SK-N-SH (cell line): ENCODE data around the gene HYAL3. TPM values are rescaled to one million over a fixed set of nuclear protein-coding genes. Genes with fewer than 3 reads are reported as not detected.

Experiments used
- CTCF ChIA-PET: fragments of 300-600, 350-600 bp; formaldehyde crosslinking; extraction: SDS; loops from one replicate; lab custom pipeline; 2021; lab: Yijun Ruan, JAX
- POLR2A ChIA-PET: fragments of 350-600 bp; sonication (Branson Sonifier 250); formaldehyde crosslinking; extraction: SDS; loops from one replicate; lab custom pipeline; 2020; ENCODE audit warnings: antibody characterized with exemption, inconsistent platforms; lab: Yijun Ruan, JAX
- DNase-seq: peaks from one replicate; pipeline ENCODE4 v3.0.0; 2012
- H2AFZ ChIP-seq: fragments of 200-600 bp; sonication (generic); 2 replicates; pipeline ENCODE4 v1.8.1; 2016; ENCODE audit warnings: antibody characterized with exemption, mild to moderate bottlenecking, low read depth
- H3F3A ChIP-seq: fragments of 200-600 bp; sonication (generic); replicated peaks from 2 replicates; pipeline ENCODE3; 2016; ENCODE audit warnings: antibody characterized with exemption, mild to moderate bottlenecking; ENCODE audit not compliant: insufficient read depth
- H3K27ac ChIP-seq, 2 experiments: fragments of 200-500 bp in 1 of 2; fragments of 200-600 bp in 1 of 2; sonication (Bioruptor generic) in 1 of 2; sonication (generic), shearing (Covaris generic) in 1 of 2; 2 replicates each; pipeline versions ENCODE4 v1.5.1 to v1.6.1; 2014 to 2016; ENCODE audit warnings: low read depth in 2 of 2, inconsistent platforms in 1 of 2, low read length in 1 of 2, mild to moderate bottlenecking in 1 of 2, mixed read lengths in 1 of 2
- H3K27me3 ChIP-seq: fragments of 200-600 bp; sonication (generic), shearing (Covaris generic); 2 replicates; pipeline ENCODE4 v1.6.1; 2016; ENCODE audit warnings: mixed run types; ENCODE audit not compliant: insufficient read depth
- H3K36me3 ChIP-seq, 2 experiments: fragments of 200-500 bp in 1 of 2; fragments of 200-600 bp in 1 of 2; sonication (Bioruptor generic) in 1 of 2; sonication (generic) in 1 of 2; replicated peaks in 1 of 2; 2 replicates each; pipeline versions ENCODE3 to v1.5.1; 2014 to 2016; ENCODE audit warnings: low read length in 1 of 2, mild to moderate bottlenecking in 1 of 2; ENCODE audit not compliant: insufficient read depth in 2 of 2, control insufficient read depth in 1 of 2
- H3K4me1 ChIP-seq, 2 experiments: fragments of 200-500 bp in 1 of 2; fragments of 200-600 bp in 1 of 2; sonication (Bioruptor generic) in 1 of 2; sonication (generic), shearing (Covaris generic) in 1 of 2; 2 replicates each; pipeline versions ENCODE4 v1.5.1 to v1.6.1; 2014 to 2016; ENCODE audit warnings: low read depth in 1 of 2, low read length in 1 of 2, mixed run types in 1 of 2; ENCODE audit not compliant: insufficient read depth in 2 of 2, control insufficient read depth in 1 of 2
- H3K4me2 ChIP-seq: fragments of 200-600 bp; sonication (generic), shearing (Covaris generic); 2 replicates; pipeline ENCODE4 v1.6.1; 2017; ENCODE audit warnings: mixed run types
- H3K4me3 ChIP-seq, 2 experiments: fragments of 200-500 bp in 1 of 2; fragments of 200-600 bp in 1 of 2; sonication (Bioruptor generic) in 1 of 2; sonication (generic), shearing (Covaris generic) in 1 of 2; 2 replicates each; pipeline versions ENCODE4 v1.5.1 to v1.8.1; 2014 to 2016; ENCODE audit warnings: low read depth in 2 of 2, inconsistent platforms in 1 of 2, low read length in 1 of 2, mild to moderate bottlenecking in 1 of 2, mixed read lengths in 1 of 2, moderate library complexity in 1 of 2
- H3K79me2 ChIP-seq: fragments of 200-600 bp; sonication (generic); 2 replicates; pipeline ENCODE4 v1.8.1; 2017; ENCODE audit warnings: mild to moderate bottlenecking; ENCODE audit not compliant: insufficient read depth
- H3K9ac ChIP-seq: fragments of 200-600 bp; sonication (generic); 2 replicates; pipeline ENCODE4 v1.6.1; 2017; ENCODE audit warnings: mixed run types
- H3K9me2 ChIP-seq: fragments of 200-600 bp; sonication (generic); 2 replicates; pipeline ENCODE4 v1.6.1; 2017; ENCODE audit warnings: mixed run types
- H3K9me3 ChIP-seq: fragments of 200-600 bp; sonication (generic); 2 replicates; pipeline ENCODE4 v1.6.1; 2017; ENCODE audit warnings: mixed run types, mild to moderate bottlenecking, moderate library complexity
- H4K20me1 ChIP-seq: fragments of 200-600 bp; sonication (generic); 2 replicates; pipeline ENCODE4 v1.6.1; 2017; ENCODE audit warnings: mild to moderate bottlenecking, mixed run types; ENCODE audit not compliant: insufficient read depth
- CHD2 ChIP-seq: fragments of 150-350 bp; IDR thresholded peaks from 2 replicates; pipeline ENCODE4 v1.6.1; 2018; ENCODE audit warnings: low read length; ENCODE audit not compliant: partially characterized antibody
- EP300 ChIP-seq, 2 experiments: IDR thresholded peaks; 2 replicates each; pipeline versions ENCODE4 v1.4.0 to v1.6.1; 2012; ENCODE audit warnings: borderline replicate concordance in 1 of 2, low read depth in 1 of 2, low read length in 1 of 2
- FOSL2 ChIP-seq: IDR thresholded peaks from 2 replicates; pipeline ENCODE4 v1.4.0; 2012; ENCODE audit warnings: low read depth, mild to moderate bottlenecking, moderate library complexity, borderline replicate concordance
- FOXJ3 ChIP-seq: sonication (generic); formaldehyde crosslinking; IDR thresholded peaks from 2 replicates; pipeline ENCODE4 v1.5.1; 2020; ENCODE audit warnings: mild to moderate bottlenecking, missing genetic modification reagents
- GABPA ChIP-seq: IDR thresholded peaks from 2 replicates; pipeline ENCODE4 v1.4.0; 2012; ENCODE audit warnings: low read depth, mild to moderate bottlenecking
- MEF2A ChIP-seq: IDR thresholded peaks from 2 replicates; pipeline ENCODE4 v1.4.0; 2012; ENCODE audit warnings: low read depth, borderline replicate concordance
- NRF1 ChIP-seq: IDR thresholded peaks from 2 replicates; pipeline ENCODE4 v1.6.1; 2012; ENCODE audit warnings: low read depth, mild to moderate bottlenecking, low read length
- RAD21 ChIP-seq: IDR thresholded peaks from 2 replicates; pipeline ENCODE4 v1.6.1; 2012; ENCODE audit warnings: mild to moderate bottlenecking, low read length
- RCOR1 ChIP-seq: fragments of 150-350 bp; IDR thresholded peaks from 2 replicates; pipeline ENCODE4 v1.6.1; 2017; ENCODE audit warnings: antibody characterized with exemption, low read length
- RFX5 ChIP-seq: IDR thresholded peaks from 2 replicates; pipeline ENCODE4 v1.6.1; 2012; ENCODE audit warnings: mild to moderate bottlenecking, improper control_type of control experiment, low read length
- TCF12 ChIP-seq: IDR thresholded peaks from 2 replicates; pipeline ENCODE4 v1.4.0; 2012
- TEAD4 ChIP-seq: IDR thresholded peaks from 2 replicates; pipeline ENCODE4 v1.4.0; 2012; ENCODE audit warnings: mild to moderate bottlenecking, borderline replicate concordance; ENCODE audit not compliant: insufficient read depth
- YY1 ChIP-seq: IDR thresholded peaks from 2 replicates; pipeline ENCODE4 v1.4.0; 2012; ENCODE audit warnings: low read depth, mild to moderate bottlenecking
- WGBS: methylation state at CpG from one replicate; pipeline ENCODE4 v1.1.6; 2017; ENCODE audit warnings: low lambda C conversion rate; 5-methylcytosine and 5-hydroxymethylcytosine counted together
- polyA plus RNA-seq, 3 experiments: library from polyadenylated mRNA; depleted of rRNA; stranded (reverse); fragments of >200 nt; gene quantifications; 2 replicates each; pipeline ENCODE4 v1.2.3, GENCODE V29; 2012
- TF ChIP-seq, protein P1 (sequence below): IDR thresholded peaks from 2 replicates; pipeline ENCODE4 v1.4.0; 2012; ENCODE audit warnings: low read depth, borderline replicate concordance
- TF ChIP-seq, protein P2 (sequence below): IDR thresholded peaks from 2 replicates; pipeline ENCODE4 v1.4.0; 2012; ENCODE audit warnings: low read depth, borderline replicate concordance
- TF ChIP-seq, protein P3 (sequence below): fragments of 150-350 bp; IDR thresholded peaks from 2 replicates; pipeline ENCODE4 v1.6.1; 2016; ENCODE audit warnings: mild to moderate bottlenecking, low read depth, low read length
- TF ChIP-seq, protein P4 (sequence below): fragments of 200-600 bp; sonication (generic); IDR thresholded peaks from 2 replicates; pipeline ENCODE4 v1.6.1; 2017; ENCODE audit warnings: antibody characterized with exemption, mild to moderate bottlenecking, moderate library complexity
- TF ChIP-seq, protein P5 (sequence below): IDR thresholded peaks from 2 replicates; pipeline ENCODE4 v1.4.0; 2012; ENCODE audit warnings: low read depth
- TF ChIP-seq, protein P6 (sequence below): IDR thresholded peaks from 2 replicates; pipeline ENCODE4; 2012

Gene HYAL3
- polyA plus RNA-seq, 1 of the 3 experiments (the other 2 are of a cell fraction): 7.8 TPM

DNA sequence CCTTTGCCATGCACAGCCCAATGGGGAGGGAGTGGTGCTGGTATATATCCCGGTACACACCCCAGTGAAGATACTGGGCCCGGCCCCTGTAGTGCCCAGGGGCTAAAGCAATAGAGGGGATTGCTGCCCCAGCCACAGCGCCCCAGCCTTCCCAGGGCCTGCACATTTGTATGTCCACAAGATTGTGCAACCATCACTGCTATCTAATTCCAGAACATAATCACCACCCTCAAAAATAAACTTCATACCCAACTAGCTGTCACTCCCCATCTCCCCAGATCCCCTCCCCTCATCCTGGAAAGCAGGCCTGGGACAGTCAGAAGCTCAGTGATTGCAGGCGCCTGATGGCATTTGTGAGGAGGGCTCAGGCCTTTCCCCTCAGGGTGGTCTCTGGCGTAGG, 49.7 kb downstream of the HYAL3 start:
- Histone ChIP-seq H2AFZ (no peak overlapping the region), H3K27ac (no peak overlapping the region), H3K36me3 (peaks cover 5 to 26% of the 10 kb centered on the region in 2 experiments), H3K9ac (no peak overlapping the region), H3K9me3 (no peaks in the 10 kb centered on the region), H3K79me2 (peaks cover 98% of the 10 kb centered on the region), H3K4me2 (no peak overlapping the region), H3K9me2 (no peaks in the 10 kb centered on the region), H3K4me3 (no peak overlapping the region), H4K20me1 (peaks cover 91% of the 10 kb centered on the region), H3K4me1 (peaks cover 27 to 42% of the 10 kb centered on the region in 2 experiments; a peak in 3 of 4 replicates), H3K27me3 (no peaks in the 10 kb centered on the region), H3F3A (peaks cover 27% of the 10 kb centered on the region)
- no peak for DNase-seq
- TF ChIP-seq, protein P1, sequence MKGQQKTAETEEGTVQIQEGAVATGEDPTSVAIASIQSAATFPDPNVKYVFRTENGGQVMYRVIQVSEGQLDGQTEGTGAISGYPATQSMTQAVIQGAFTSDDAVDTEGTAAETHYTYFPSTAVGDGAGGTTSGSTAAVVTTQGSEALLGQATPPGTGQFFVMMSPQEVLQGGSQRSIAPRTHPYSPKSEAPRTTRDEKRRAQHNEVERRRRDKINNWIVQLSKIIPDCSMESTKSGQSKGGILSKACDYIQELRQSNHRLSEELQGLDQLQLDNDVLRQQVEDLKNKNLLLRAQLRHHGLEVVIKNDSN: no peak
- TF ChIP-seq GABPA (no peak), YY1 (no peak), EP300 (IDR thresholded peaks at IDR 0.05; ENCODE audit: borderline replicate concordance in 1 of 2, low read depth in 1 of 2, low read length in 1 of 2) (no peak), NRF1 (no peak), TEAD4 (no peak), CHD2 (no peak), RAD21 (no peak), FOSL2 (no peak), MEF2A (no peak), TCF12 (no peak), RCOR1 (no peak), FOXJ3 (CRISPR knock-in tag) (no peak), RFX5 (no peak)
- TF ChIP-seq, protein P2, sequence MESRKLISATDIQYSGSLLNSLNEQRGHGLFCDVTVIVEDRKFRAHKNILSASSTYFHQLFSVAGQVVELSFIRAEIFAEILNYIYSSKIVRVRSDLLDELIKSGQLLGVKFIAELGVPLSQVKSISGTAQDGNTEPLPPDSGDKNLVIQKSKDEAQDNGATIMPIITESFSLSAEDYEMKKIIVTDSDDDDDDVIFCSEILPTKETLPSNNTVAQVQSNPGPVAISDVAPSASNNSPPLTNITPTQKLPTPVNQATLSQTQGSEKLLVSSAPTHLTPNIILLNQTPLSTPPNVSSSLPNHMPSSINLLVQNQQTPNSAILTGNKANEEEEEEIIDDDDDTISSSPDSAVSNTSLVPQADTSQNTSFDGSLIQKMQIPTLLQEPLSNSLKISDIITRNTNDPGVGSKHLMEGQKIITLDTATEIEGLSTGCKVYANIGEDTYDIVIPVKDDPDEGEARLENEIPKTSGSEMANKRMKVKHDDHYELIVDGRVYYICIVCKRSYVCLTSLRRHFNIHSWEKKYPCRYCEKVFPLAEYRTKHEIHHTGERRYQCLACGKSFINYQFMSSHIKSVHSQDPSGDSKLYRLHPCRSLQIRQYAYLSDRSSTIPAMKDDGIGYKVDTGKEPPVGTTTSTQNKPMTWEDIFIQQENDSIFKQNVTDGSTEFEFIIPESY: no peak
- TF ChIP-seq, protein P3, sequence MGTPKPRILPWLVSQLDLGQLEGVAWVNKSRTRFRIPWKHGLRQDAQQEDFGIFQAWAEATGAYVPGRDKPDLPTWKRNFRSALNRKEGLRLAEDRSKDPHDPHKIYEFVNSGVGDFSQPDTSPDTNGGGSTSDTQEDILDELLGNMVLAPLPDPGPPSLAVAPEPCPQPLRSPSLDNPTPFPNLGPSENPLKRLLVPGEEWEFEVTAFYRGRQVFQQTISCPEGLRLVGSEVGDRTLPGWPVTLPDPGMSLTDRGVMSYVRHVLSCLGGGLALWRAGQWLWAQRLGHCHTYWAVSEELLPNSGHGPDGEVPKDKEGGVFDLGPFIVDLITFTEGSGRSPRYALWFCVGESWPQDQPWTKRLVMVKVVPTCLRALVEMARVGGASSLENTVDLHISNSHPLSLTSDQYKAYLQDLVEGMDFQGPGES: no peak
- TF ChIP-seq, protein P4, sequence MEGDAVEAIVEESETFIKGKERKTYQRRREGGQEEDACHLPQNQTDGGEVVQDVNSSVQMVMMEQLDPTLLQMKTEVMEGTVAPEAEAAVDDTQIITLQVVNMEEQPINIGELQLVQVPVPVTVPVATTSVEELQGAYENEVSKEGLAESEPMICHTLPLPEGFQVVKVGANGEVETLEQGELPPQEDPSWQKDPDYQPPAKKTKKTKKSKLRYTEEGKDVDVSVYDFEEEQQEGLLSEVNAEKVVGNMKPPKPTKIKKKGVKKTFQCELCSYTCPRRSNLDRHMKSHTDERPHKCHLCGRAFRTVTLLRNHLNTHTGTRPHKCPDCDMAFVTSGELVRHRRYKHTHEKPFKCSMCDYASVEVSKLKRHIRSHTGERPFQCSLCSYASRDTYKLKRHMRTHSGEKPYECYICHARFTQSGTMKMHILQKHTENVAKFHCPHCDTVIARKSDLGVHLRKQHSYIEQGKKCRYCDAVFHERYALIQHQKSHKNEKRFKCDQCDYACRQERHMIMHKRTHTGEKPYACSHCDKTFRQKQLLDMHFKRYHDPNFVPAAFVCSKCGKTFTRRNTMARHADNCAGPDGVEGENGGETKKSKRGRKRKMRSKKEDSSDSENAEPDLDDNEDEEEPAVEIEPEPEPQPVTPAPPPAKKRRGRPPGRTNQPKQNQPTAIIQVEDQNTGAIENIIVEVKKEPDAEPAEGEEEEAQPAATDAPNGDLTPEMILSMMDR: no peak
- TF ChIP-seq, protein P5, sequence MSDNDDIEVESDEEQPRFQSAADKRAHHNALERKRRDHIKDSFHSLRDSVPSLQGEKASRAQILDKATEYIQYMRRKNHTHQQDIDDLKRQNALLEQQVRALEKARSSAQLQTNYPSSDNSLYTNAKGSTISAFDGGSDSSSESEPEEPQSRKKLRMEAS: no peak
- TF ChIP-seq, protein P6, sequence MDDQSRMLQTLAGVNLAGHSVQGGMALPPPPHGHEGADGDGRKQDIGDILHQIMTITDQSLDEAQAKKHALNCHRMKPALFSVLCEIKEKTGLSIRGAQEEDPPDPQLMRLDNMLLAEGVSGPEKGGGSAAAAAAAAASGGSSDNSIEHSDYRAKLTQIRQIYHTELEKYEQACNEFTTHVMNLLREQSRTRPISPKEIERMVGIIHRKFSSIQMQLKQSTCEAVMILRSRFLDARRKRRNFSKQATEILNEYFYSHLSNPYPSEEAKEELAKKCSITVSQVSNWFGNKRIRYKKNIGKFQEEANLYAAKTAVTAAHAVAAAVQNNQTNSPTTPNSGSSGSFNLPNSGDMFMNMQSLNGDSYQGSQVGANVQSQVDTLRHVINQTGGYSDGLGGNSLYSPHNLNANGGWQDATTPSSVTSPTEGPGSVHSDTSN: no peak
- POLR2A ChIA-PET: interaction anchor here (1.1 kb wide), 1 partner anchor 11 kb away, joined by 4 read pairs; no protein-coding TSS in a partner anchor
- CTCF ChIA-PET: interaction anchor here (1.0 to 61.6 kb wide), 7 partner anchors 9 to 129 kb away, joined by 3 to 1375 read pairs (median 6); partner anchors contain the start of genes GNAI2 and GNAT1
- 96% methylated on average over 3 of the region's 5 CpGs for WGBS
